ENCODE measurements around the gene BUB3.

GRCh38 chr10:123134343-123134914 is 19.8 kb upstream of the BUB3 start:
- TF ChIP-seq GABPA (IDR thresholded peaks at IDR 0.05; ENCODE audit: low read depth, low read length) (no peak), GABPA (CRISPR knock-in tag; IDR thresholded peaks at IDR 0.05; ENCODE audit: low read depth) (no peak), ZFP90 (CRISPR knock-in tag; IDR thresholded peaks at IDR 0.05; ENCODE audit: borderline replicate concordance) (no peak), ZFP91 (CRISPR knock-in tag; IDR thresholded peaks at IDR 0.05; ENCODE audit: borderline replicate concordance) (no peak), ONECUT2 (CRISPR knock-in tag; IDR thresholded peaks at IDR 0.05) (no peak), MAZ (IDR thresholded peaks at IDR 0.05; ENCODE audit: borderline replicate concordance, low read depth, low read length) (no peak), MAZ (CRISPR knock-in tag; IDR thresholded peaks at IDR 0.05; ENCODE audit: low read depth) (no peak), ZNF687 (CRISPR knock-in tag; IDR thresholded peaks at IDR 0.05) (no peak), ZBTB21 (CRISPR knock-in tag; IDR thresholded peaks at IDR 0.05) (no peak)

All from HepG2 (cell line).